Measurements from ENCODE around the gene FXR2. TPM values are rescaled to one million over a fixed set of nuclear protein-coding genes. Genes with fewer than 3 reads are reported as not detected.

The FXR2 gene
- total and polyA plus RNA-seq, 2 donors (not counting 3 experiments of a cell fraction or from before 2014, with no cell fraction given), result 40.1 to 48.9 TPM

DNA sequence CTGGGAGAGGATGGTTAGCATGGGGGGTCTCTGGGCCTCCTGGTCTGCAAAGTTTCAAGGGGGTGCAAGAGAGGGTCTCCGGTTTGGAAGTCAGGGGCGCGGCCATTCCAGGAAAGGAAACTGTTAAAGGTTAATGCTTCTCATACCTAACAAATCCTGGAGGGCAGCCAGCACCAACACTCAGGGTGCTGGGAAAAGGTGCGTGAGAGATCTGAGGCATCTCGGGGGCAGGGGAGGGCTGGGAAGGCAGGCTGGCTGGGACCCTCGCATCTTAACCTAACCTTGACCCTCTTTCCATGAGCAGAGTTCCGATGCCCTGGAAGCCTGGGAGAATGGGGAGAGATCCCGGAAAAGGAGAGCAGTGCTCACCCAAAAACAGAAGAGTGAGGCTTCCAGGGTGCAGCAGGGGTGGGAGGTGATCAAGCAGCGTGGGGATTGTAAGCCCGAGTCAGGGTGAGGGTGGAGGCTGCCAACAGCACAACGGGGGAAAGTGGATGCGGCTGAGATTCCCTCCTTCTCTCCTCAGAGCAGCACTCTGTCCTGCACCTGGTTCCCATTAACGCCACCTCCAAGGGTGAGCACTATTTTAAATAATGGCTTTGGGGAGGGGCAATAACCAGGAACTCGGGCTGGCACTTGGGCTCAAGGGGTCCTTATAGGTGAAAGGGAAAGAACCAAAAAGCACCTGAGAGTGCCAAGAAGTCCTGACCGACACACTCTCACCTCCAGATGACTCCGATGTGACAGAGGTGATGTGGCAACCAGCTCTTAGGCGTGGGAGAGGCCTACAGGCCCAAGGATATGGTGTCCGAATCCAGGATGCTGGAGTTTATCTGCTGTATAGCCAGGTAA is 55.2 kb downstream of the FXR2 start:
- peaks cover 1 to 2% of the 10 kb centered on the region in 2 experiments for H3K36me3 ChIP-seq (ENCODE audit: control insufficient read depth in 2 of 2, extremely low read depth in 1 of 2, insufficient read depth in 2 of 2, low read length in 2 of 2)
- peaks cover 36% of the 10 kb centered on the region for H3K4me1 ChIP-seq (ENCODE audit: control insufficient read depth, extremely low read depth, insufficient read depth, low read length)
- DNase-seq (ENCODE audit: low read depth, low spot score) (no peak), FAIRE-seq (no peak)
- ChIA-PET CTCF (interaction anchor here (0.6 to 6.7 kb wide), 48 partner anchors 8 to 514 kb away, joined by 3 to 314 read pairs (median 7); partner anchors contain the start of genes CD68, CHRNB1, FGF11 and MPDU1), POLR2A (interaction anchor here (0.6 to 1.8 kb wide), 6 partner anchors 20 to 312 kb away, joined by 3 to 7 read pairs (median 3); partner anchors contain the start of genes CD68 and POLR2A)
- H4K20me1 ChIP-seq (replicated peaks; ENCODE audit: control insufficient read depth, extremely low read depth, insufficient read depth, low read length), result no peaks in the 10 kb centered on the region
- no TSS peak for BruUV-seq (replicated peaks)
- H3K9me3 ChIP-seq (replicated peaks; ENCODE audit: control insufficient read depth, insufficient read depth, low read length), result no peaks in the 10 kb centered on the region
- no peaks in the 10 kb centered on the region for H3K9me1 ChIP-seq (replicated peaks; ENCODE audit: control insufficient read depth, extremely low read depth, insufficient read depth, low read length)
- intact Hi-C loops (cut with micrococcal nuclease), result loop anchor here (2.0 kb wide), 4 partner anchors 37 to 165 kb away; partner anchors contain the start of genes FXR2, PLSCR3 and TMEM256
- H3K4me2 ChIP-seq (ENCODE audit: insufficient read depth, low read length), result no peak overlapping the region
- no peak overlapping the region for H3K9ac ChIP-seq (replicated peaks; ENCODE audit: extremely low read depth, insufficient read depth, low read length)
- H2AFZ ChIP-seq (ENCODE audit: low read depth, low read length), result no peak overlapping the region
- H3K4me3 ChIP-seq (replicated peaks in 1 of 3; ENCODE audit: insufficient read depth in 1 of 3, low read depth in 1 of 3, low read length in 3 of 3), result no peak overlapping the region
- no peak overlapping the region for H3K27ac ChIP-seq (ENCODE audit: insufficient read depth, low read depth, low read length)
- H3K79me2 ChIP-seq (ENCODE audit: control insufficient read depth, insufficient read depth, low read length), result peaks cover 27% of the 10 kb centered on the region
- dilution Hi-C loops (cut with MboI; ENCODE audit: extremely low pct_ligation_motif_present, low sequenced_read_pairs), result no loop called here
- H3K27me3 ChIP-seq (ENCODE audit: control insufficient read depth in 2 of 2, insufficient read depth in 2 of 2, low read length in 2 of 2), result no peaks in the 10 kb centered on the region
- TF ChIP-seq POLR2AphosphoS5 (IDR thresholded peaks at IDR 0.05; ENCODE audit: insufficient read depth, low read depth, low read length) (no peak), FOS (IDR thresholded peaks at IDR 0.05; ENCODE audit: borderline replicate concordance, insufficient read depth, low read length) (no peak), JUN (IDR thresholded peaks at IDR 0.05; ENCODE audit: borderline replicate concordance, insufficient read depth, insufficient read length, low read depth) (no peak), GATA2 (IDR thresholded peaks at IDR 0.05; ENCODE audit: insufficient read depth, insufficient read length, low read depth, low read length) (no peak), POLR2A (IDR thresholded peaks at IDR 0.05; ENCODE audit: low read depth, low read length) (no peak)
- TF ChIP-seq, protein P1, sequence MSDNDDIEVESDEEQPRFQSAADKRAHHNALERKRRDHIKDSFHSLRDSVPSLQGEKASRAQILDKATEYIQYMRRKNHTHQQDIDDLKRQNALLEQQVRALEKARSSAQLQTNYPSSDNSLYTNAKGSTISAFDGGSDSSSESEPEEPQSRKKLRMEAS (IDR thresholded peaks at IDR 0.05; ENCODE audit: insufficient read depth, insufficient read length), result no peak

All from endothelial cell of umbilical vein (primary cell).